HG03460 (cell line): Measurements from ENCODE around the gene SYNGR1.

Experiments
- ATAC-seq: cut with Tn5 transposase; IDR thresholded peaks from one replicate; pipeline ENCODE4 v1.9.1; 2021; ENCODE audit not compliant: unreplicated experiment

SYNGR1 gene, protein sequence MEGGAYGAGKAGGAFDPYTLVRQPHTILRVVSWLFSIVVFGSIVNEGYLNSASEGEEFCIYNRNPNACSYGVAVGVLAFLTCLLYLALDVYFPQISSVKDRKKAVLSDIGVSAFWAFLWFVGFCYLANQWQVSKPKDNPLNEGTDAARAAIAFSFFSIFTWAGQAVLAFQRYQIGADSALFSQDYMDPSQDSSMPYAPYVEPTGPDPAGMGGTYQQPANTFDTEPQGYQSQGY

DNA sequence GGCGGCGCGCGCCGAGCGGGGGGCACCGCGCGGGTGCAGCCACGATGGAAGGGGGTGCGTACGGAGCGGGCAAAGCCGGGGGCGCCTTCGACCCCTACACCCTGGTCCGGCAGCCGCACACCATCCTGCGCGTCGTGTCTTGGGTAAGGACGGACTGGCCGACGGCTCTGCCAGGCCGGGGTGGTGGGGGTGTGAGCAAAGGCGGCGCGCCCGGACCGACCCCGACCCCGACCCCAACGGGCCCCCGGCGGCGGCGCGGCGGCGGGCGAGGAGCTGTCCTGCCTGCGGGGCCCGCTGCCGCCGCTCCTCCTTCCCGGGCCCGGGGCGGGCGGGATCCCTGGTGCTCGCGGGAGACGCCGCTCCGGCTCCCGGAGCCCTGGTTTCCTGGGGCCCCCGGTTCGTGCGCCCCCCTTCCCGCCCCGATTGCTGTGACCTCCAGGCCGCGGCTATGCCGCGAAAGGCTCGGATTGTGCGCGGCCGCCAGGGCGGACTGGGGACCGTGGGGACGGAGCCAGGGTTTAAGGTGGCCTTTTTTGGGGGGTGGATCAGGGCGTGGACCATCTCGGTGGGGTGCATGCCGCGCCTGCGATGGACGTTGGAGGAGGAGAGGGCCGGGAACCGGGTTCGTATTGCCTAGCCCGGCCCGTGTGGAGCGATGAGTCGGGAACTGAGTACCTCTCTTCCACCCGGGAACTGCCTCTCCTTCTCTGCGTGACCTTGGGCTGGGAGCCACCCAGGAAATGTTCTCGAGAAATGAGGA lies at the start of gene SYNGR1:
Gene SYNGR1, plus strand, starts transcription at position 25 of the 760 bp plus-strand sequence. Its CDS starts 20 bp downstream, at position 45.
- ATAC-seq = no peak

DNA sequence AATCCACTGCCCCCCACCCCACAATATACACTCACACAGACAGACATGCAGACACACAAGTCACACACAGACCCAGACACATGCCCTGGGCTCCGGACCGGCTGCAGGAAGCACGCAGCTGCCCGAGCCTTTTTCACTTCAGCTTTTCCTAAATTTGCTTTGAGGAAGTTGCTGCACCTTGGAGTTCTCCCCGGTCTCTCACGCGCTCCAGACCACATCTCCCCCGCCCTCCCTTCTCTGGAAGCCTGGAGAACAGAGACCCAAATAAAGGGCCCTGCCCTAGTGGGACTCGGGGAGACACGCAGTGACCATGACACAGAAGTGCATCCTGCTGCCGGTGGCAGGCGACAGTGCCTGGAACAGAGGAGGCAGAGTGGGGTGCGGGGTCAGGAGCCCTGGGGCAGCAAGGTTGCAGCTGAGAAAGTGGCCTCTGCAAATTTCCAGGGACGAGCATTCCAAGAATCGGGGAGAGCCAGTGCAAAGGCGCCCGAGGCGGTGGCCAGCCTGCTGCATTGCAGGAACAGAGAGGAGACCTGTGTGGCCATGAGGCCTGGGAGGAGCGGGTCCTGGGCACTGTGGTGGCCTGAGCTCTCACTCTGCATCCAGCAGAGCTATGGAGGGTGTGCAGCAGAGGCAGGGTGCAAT lies 49.5 kb upstream of the SYNGR1 start:
- no peak for ATAC-seq

- no peak for ATAC-seq
Observed at GRCh38 chr22:39301108-39301507, 48.7 kb upstream of the SYNGR1 start.

GRCh38 chr22:39301926-39302325 lies 47.9 kb upstream of the SYNGR1 start:
- no peak for ATAC-seq

GRCh38 chr22:39302431-39302960 lies 47.3 kb upstream of the SYNGR1 start:
- no peak for ATAC-seq

DNA sequence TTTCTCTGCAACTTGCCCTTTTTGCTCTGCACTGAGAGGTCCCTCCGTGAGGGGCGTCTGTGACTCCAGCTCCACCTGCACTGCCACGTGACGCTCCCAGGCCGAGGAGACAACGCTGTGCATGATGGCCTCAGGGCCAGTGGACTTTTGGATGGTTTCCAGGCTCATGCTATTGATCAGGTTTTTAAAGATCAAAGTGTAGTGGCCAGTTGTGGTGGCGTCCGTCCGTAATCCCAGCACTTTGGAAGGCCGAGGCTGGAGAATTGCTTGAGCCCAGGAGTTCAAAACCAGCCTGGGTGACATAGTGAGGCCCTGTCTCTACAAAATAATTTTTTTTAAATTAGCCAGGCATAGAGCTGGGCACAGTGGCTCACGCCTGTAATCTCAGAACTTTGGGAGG lies 46.4 kb upstream of the SYNGR1 start:
- no peak for ATAC-seq

DNA sequence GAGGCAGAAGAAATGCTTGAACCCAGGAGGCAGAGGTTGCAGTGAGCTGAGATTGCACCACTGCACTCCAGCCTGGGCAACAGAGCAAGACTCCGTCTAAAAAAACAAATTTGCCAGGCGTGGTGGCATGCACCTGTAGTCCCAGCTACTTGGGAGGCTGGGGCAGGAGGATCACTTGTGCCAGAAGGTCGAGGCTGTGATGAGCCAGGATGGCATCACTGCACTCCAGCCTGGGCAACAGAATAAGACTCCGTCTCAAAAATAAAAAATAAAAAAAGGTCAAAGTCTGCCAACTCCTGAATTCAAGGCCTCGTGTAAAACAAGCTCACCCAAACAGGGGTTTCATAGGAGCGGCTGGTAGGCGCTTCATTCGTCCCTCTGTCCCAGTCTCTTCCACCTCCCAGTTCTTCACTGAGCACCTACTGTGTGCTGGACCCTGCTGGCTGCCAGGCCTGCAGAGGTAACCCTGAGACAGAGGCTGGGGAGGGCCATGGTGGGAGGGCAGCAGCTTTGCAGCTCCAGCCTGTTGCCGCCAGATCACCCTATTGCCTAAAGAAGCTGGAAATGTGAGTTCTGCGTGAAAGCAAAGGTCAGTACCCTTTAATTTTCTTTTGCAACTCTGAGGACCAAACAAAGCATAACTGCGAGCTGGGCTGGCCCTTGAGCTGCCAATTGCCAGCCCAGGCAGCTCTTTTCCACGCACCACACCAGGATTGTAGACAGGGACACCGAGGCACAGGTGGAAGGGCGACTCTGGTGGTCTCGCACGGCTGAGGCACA lies 45.7 kb upstream of the SYNGR1 start:
- ATAC-seq = no peak

DNA sequence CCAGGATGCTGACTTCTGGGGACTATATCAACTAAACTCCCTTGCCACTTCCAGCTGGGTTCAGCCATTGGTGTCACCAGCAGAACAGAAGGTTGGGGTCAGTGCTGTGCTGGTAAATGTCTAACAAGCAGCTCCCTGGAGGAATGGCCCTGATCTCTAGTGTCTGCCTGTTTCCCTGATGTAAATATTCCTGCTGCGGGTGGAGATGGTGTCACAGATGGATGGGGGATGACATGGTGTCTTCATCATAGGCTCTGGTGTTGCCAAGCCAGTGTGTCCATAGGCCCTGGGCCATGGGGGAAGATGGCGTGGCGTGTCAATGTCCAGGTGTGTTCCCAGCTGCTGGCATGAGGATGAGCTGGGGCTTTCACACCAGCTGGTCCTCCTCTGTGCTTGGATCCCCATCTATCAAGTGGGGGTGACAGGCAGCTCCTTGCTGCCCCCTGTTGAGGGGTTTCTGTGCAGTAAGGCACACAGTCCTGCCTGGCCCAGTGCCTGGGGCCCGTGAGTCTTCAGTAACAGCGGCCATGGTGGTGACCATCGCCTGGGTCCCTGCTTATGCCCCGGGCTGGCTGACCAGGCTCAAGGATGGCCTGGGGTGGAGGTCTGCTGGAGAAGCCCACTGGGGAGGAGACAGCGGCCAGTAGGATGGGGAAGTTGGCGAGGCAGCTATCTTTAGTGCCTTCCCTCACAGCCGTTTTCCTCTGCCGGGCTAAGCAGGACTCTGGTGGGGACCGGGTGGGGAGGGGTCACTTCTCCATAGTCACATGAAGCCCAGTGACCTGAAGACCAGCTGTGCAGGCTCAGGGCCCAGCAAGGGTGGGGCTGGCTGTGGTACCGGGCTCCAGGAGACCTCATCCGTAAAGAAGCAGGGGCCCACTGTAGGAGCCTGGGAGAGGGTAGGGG lies 43.1 kb upstream of the SYNGR1 start:
- ATAC-seq = no peak

DNA sequence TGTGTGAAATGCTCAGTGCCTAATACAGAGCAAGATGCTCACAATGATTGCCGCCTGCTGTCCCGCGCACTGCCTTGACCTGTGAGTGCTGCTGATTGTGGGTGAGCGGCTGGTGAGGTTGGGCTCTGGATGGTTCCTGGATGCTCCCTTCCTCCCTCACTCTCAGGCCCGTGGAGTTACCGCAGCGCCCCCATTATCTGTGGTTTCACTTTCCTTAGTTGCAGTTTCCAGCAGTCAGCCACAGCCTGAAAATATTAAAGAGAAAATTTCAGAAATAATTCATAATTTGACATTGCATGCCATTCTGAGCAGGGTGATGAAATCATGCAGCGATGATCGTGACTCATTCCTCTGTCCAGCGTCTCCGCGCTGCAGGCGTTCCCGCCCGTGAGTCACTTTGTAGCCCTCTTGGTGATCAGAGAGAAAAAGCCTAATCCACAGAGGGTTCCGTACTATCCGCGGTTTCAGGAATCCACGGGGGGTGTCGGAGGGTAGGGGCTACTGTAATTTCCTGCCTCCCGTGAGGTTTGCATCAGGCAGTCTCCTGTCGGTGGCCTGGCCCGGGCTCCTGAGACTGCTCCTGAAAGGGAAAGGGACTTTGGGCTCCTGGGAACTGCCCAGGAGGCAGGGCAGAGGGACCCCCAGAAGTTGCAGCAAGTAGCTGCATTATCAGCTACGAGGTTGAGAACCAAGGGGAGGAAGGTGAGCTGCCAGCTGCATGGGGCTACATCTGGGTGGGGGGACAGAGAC lies 41.0 kb upstream of the SYNGR1 start:
- ATAC-seq = no peak

- no peak for ATAC-seq
Observed at GRCh38 chr22:39309364-39309861, 40.4 kb upstream of the SYNGR1 start.

- ATAC-seq = no peak
Observed at GRCh38 chr22:39309881-39310714, 39.7 kb upstream of the SYNGR1 start.

GRCh38 chr22:39311592-39312400 lies 38.0 kb upstream of the SYNGR1 start:
- no peak for ATAC-seq

DNA sequence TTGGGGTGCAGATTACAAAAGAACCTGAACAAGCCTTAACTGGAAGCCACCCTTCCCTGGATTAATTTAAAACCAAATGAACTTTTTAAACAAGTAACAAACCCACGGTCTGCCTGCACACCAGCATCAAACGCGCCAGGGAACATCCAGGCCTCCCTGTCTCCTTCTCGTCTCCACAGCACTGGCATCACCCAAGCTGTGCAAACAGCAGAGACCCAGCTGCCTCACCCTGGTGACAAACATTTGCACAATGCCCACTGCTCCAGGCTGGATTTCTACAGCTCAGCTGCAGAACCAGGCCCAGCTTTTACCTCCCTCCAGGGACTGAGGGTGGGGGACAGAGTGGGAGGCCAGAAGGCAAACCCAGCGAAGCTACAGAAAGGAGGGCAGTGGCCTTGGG lies 37.4 kb upstream of the SYNGR1 start:
- ATAC-seq = no peak

DNA sequence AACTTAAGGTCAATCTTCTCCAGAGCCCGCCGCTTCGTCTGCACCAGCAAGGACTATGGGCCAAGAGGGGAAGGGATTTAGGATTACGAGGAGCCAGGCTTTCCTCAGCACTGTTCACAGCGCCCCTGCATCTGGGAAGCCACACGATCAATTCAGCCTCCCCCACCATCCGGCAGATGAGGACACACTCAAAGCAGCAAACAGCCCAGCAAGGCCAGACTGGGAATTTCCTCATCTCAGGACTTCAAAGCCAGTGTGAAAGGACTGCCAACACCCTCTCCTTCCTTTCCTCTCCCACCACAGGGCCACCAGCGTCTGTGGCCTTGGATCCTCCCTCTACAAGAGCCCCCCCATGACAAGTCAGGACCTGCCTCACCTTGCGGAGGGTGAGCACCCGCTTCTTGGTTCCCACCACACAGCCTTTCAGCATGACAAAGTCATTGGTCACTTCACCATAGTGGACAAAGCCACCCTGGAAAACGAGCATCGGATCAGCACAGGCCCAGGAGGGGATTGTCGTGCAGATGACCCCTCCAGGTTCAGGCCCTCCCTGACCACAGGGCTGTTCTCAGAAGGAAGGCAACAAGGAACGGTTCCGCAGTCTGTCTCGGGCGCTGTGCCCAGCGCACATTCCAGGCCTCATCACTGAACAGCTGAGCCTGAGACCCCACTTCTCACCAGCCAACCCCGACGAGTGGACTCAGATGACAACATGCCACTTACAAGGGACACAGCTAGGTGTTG lies 36.4 kb upstream of the SYNGR1 start:
- ATAC-seq = no peak

- no peak for ATAC-seq
Observed at GRCh38 chr22:39314251-39314971, 35.4 kb upstream of the SYNGR1 start.

- ATAC-seq = no peak
Observed at GRCh38 chr22:39315389-39315788, 34.4 kb upstream of the SYNGR1 start.
